Vagina (tissue), 2 donors: ENCODE results near the gene INPP5A. TPM values are rescaled to one million over a fixed set of nuclear protein-coding genes. Genes with fewer than 3 reads are reported as not detected.

Experiments used
- DNase-seq, 2 donors: peaks; one replicate each; pipeline ENCODE4 v3.0.0-alpha.2; 2017; ENCODE audit errors: extremely low spot score in 2 of 2
- H3K27ac ChIP-seq: fragments of 200-600 bp; sonication (generic); one replicate; pipeline ENCODE4 v1.5.1; 2019
- H3K27me3 ChIP-seq: fragments of 200-600 bp; sonication (generic); one replicate; pipeline ENCODE4 v1.5.1; 2019
- H3K36me3 ChIP-seq, 2 donors: fragments of 200-600 bp; sonication (generic); one replicate each; pipeline ENCODE4 v1.5.1; 2017 to 2019
- H3K4me1 ChIP-seq: fragments of 200-600 bp; sonication (generic); one replicate; pipeline ENCODE4 v1.5.1; 2019
- H3K4me3 ChIP-seq, 2 donors: fragments of 200-600 bp; sonication (generic); 1 replicate in 1 of 2; 2 replicates in 1 of 2; pipeline ENCODE4 v1.5.1; 2016 to 2019
- H3K9me3 ChIP-seq: fragments of 200-600 bp; sonication (generic); one replicate; pipeline ENCODE4 v1.5.1; 2019
- POLR2A ChIP-seq, 2 donors: fragments of 450-650 bp; IDR thresholded peaks; one replicate each; pipeline ENCODE4 v1.6.1; 2017; ENCODE audit warnings: antibody characterized with exemption in 2 of 2, mild to moderate bottlenecking in 2 of 2, moderate library complexity in 2 of 2
- POLR2AphosphoS5 ChIP-seq, 2 donors: sonication (generic); formaldehyde crosslinking; IDR thresholded peaks; one replicate each; pipeline ENCODE4 v1.9.0; 2017; ENCODE audit warnings: antibody characterized with exemption in 2 of 2, mild to moderate bottlenecking in 2 of 2, low read depth in 1 of 2; ENCODE audit not compliant: insufficient read depth in 1 of 2
- intact Hi-C: fragments of 100-400 bp; cut with DNase I; formaldehyde crosslinking; loops from one replicate; pipeline ENCODE4 v1.15.1; 2023
- total RNA-seq: library from RNA; depleted of rRNA; stranded (reverse); fragments of >200 nt; gene quantifications from one replicate; pipeline ENCODE4 v1.2.3, GENCODE V29; 2016
- TF ChIP-seq, protein P1 (sequence below), 3 experiments: fragments of 450-650 bp in 2 of 3; fragments of 200-600 bp in 1 of 3; sonication (generic) in 1 of 3; IDR thresholded peaks; one replicate each; pipeline ENCODE4 v1.5.1; 2017 to 2019; ENCODE audit warnings: antibody characterized with exemption in 3 of 3, mild to moderate bottlenecking in 2 of 3, moderate library complexity in 2 of 3

Gene INPP5A
- total RNA-seq, 1 donor from 2014 or later, result 24.3 TPM

DNA sequence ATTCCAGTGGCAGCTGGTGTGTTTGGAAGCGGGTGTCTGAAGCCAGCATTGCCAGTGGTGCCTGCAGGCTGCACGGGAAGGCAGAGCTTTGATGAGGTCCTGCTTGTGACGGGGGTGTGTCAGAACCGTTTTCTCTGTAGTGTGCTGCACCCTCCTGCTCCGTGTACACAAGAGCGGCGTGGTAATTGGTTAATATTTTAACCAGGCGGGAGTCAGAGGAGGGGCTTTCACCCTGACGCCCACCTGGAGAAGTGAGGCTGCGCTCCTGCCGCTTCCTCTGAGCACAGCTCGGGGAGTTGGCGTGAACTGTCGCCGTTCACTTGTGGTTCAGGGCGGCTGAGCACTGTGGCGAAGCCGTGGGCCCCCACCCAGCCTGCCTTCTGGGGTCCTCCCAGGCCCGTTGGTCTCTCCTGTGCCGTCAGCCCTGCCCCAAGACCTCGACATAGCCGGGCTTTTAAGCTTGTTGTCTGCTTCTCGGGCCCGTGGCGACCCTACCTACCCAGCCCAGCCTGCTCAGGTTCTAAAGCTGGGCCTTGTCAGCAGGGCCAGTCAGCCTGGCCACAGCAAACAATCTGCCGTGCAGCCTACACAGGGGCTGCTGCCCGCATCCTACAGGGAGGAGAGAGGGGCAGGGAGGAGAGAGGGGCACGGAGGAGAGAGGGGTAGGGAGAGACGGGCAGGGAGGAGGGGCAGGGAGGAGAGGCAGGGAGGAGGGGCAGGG, 236.8 kb downstream of the INPP5A start:
- Histone ChIP-seq H3K9me3 (no peaks in the 10 kb centered on the region), H3K4me1 (no peaks in the 10 kb centered on the region), H3K27ac (no peak overlapping the region), H3K36me3 (peaks cover 0 to 10% of the 10 kb centered on the region in 2 donors), H3K4me3 (no peak overlapping the region), H3K27me3 (no peaks in the 10 kb centered on the region)
- intact Hi-C loops, result no loop called here
- TF ChIP-seq, protein P1, sequence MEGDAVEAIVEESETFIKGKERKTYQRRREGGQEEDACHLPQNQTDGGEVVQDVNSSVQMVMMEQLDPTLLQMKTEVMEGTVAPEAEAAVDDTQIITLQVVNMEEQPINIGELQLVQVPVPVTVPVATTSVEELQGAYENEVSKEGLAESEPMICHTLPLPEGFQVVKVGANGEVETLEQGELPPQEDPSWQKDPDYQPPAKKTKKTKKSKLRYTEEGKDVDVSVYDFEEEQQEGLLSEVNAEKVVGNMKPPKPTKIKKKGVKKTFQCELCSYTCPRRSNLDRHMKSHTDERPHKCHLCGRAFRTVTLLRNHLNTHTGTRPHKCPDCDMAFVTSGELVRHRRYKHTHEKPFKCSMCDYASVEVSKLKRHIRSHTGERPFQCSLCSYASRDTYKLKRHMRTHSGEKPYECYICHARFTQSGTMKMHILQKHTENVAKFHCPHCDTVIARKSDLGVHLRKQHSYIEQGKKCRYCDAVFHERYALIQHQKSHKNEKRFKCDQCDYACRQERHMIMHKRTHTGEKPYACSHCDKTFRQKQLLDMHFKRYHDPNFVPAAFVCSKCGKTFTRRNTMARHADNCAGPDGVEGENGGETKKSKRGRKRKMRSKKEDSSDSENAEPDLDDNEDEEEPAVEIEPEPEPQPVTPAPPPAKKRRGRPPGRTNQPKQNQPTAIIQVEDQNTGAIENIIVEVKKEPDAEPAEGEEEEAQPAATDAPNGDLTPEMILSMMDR (IDR thresholded peaks at IDR 0.05), result no peak
- TF ChIP-seq POLR2A (IDR thresholded peaks at IDR 0.05) (no peak), POLR2AphosphoS5 (IDR thresholded peaks at IDR 0.05; ENCODE audit: insufficient read depth in 1 of 2, low read depth in 1 of 2) (no peak)
- no peak for DNase-seq

DNA sequence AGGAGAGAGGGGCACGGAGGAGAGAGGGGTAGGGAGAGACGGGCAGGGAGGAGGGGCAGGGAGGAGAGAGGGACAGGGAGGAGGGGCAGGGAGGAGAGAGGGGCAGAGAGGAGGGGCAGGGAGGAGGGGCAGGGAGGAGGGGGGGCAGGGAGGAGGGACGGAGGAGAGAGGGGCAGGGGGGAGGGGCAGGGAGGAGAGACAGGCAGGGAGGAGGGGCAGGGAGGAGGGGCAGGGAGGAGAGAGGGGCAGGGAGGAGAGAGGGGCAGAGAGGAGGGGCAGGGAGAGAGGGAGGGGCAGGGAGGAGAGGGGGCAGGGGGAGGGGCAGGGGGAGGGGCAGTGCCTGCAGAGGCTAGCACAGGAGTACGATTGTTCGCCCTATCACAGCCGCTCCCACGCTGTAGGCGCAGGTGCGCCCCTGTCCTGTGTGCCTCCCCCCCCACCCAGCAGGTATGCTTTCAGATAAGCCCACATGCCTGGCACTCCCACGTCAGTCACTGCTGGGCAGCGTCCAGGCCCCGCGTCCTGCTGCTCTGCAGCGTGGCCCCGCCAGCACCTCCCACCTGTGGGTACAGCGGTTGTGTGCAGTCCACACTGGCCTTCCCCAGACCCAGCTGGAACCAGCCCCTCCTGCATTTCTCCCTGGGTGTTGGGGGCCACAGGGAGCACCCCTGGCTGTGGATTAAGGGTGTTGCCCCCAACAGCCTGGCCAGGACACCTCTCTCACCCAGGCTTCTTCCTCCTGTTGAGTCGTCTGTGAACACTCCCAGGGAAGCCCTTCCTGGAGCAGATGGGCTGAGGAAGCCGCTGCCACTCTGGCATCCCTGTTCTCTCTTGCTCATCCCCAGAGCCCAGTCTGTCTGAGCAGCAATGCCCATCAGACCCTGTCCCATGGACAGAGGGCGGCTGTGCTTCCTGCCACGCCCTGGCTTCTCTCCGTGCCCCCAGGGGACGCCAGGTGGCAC, 237.6 kb downstream of the INPP5A start:
- no peaks in the 10 kb centered on the region for H3K4me1 ChIP-seq
- intact Hi-C loops, result no loop called here
- H3K27ac ChIP-seq, result no peak overlapping the region
- no peaks in the 10 kb centered on the region for H3K27me3 ChIP-seq
- TF ChIP-seq, protein P1 (IDR thresholded peaks at IDR 0.05), result no peak
- no peak for TF ChIP-seq POLR2AphosphoS5 (IDR thresholded peaks at IDR 0.05; ENCODE audit: insufficient read depth in 1 of 2, low read depth in 1 of 2)
- TF ChIP-seq POLR2A (IDR thresholded peaks at IDR 0.05), result no peak
- H3K36me3 ChIP-seq, result peaks cover 0 to 17% of the 10 kb centered on the region in 2 donors
- H3K4me3 ChIP-seq, result no peak overlapping the region
- no peaks in the 10 kb centered on the region for H3K9me3 ChIP-seq
- no peak for DNase-seq

- intact Hi-C loops, result no loop called here
- TF ChIP-seq POLR2A (IDR thresholded peaks at IDR 0.05), result no peak
- TF ChIP-seq, protein P1 (IDR thresholded peaks at IDR 0.05), result no peak
- TF ChIP-seq POLR2AphosphoS5 (IDR thresholded peaks at IDR 0.05; ENCODE audit: insufficient read depth in 1 of 2, low read depth in 1 of 2), result no peak
Observed at GRCh38 chr10:132776186-132776585, 238.6 kb downstream of the INPP5A start.

DNA sequence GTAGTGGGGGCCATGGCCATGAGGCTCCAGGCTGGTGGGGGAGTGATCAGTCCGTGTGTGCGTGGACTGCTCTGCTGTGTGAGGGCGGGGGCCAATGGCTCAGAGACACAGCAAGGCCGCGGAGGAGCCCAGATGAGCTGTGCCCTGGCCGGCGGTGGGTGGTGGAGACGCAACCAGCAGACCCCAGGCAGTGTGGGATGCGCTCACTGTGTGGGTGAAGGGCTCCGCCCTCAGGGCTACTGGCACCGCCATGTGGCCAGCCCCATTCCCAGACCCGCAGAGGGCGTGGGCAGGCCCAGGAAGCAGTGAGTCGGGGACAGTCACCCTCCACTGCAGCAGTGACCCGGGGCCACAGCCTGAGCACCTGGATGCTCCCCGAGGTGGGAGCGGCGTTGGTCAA, 239.2 kb downstream of the INPP5A start:
- Histone ChIP-seq H3K27me3 (no peaks in the 10 kb centered on the region), H3K4me1 (no peaks in the 10 kb centered on the region), H3K9me3 (no peaks in the 10 kb centered on the region), H3K27ac (no peak overlapping the region), H3K36me3 (peaks cover 0 to 29% of the 10 kb centered on the region in 2 donors), H3K4me3 (no peak overlapping the region)
- intact Hi-C loops, result no loop called here
- no peak for DNase-seq
- no peak for TF ChIP-seq POLR2A (IDR thresholded peaks at IDR 0.05)
- TF ChIP-seq, protein P1 (IDR thresholded peaks at IDR 0.05), result no peak

More at GRCh38 chr10:132776186-132776585, 238.6 kb downstream of the INPP5A start:
- Histone ChIP-seq H3K9me3 (no peaks in the 10 kb centered on the region), H3K4me1 (no peaks in the 10 kb centered on the region), H3K4me3 (no peak overlapping the region), H3K27ac (no peak overlapping the region), H3K27me3 (no peaks in the 10 kb centered on the region), H3K36me3 (peaks cover 0 to 22% of the 10 kb centered on the region in 2 donors)
- DNase-seq, result no peak
